Measurements from ENCODE around the gene ADAM8.
A peak's percentile ranks its signal among the peaks of the same experiment; 100 is the strongest.
"Not testable (repeated sequence)": the region's sequence is repeated elsewhere in the genome, so short reads cannot be mapped to it uniquely, and the experiment has no call there.

Gene ADAM8

GRCh38 chr10:133249975-133250754 lies 26.5 kb downstream of the ADAM8 start:
- no peak for DNase-seq (ENCODE audit: low spot score)

GRCh38 chr10:133249094-133249780 lies 27.4 kb downstream of the ADAM8 start:
- DNase-seq (ENCODE audit: low spot score) = no peak

- no peak for DNase-seq (ENCODE audit: low spot score)
These were observed 28.3 kb downstream of the ADAM8 start for GRCh38 chr10:133248334-133248715.

GRCh38 chr10:133247681-133248333 lies 28.9 kb downstream of the ADAM8 start:
- no peak for DNase-seq (ENCODE audit: low spot score)

- DNase-seq (ENCODE audit: low spot score) = no peak
These were observed 30.4 kb downstream of the ADAM8 start for GRCh38 chr10:133246236-133246626.

- DNase-seq (ENCODE audit: low spot score) = peak; percentile 74
These were observed 31.0 kb downstream of the ADAM8 start for GRCh38 chr10:133245439-133246235.

GRCh38 chr10:133243593-133243992 lies 33.1 kb downstream of the ADAM8 start:
- DNase-seq (ENCODE audit: low spot score) = no peak

- DNase-seq (ENCODE audit: low spot score) = peak; percentile 74
These were observed 33.9 kb downstream of the ADAM8 start for GRCh38 chr10:133242611-133243356.

GRCh38 chr10:133241501-133242205 lies 35.0 kb downstream of the ADAM8 start:
- no peak for DNase-seq (ENCODE audit: low spot score)

- DNase-seq (ENCODE audit: low spot score) = no peak
These were observed 36.7 kb downstream of the ADAM8 start for GRCh38 chr10:133239990-133240389.

GRCh38 chr10:133238466-133238804 lies 38.2 kb downstream of the ADAM8 start:
- no peak for DNase-seq (ENCODE audit: low spot score)

GRCh38 chr10:133237588-133238465 lies 38.8 kb downstream of the ADAM8 start, which contains the start of gene VENTX:
VENTX (plus strand) TSS chr10:133237855; CDS start chr10:133237915, 60 bp downstream.
- no peak for DNase-seq (ENCODE audit: low spot score)

- DNase-seq (ENCODE audit: low spot score) = no peak
These were observed 39.5 kb downstream of the ADAM8 start for GRCh38 chr10:133237241-133237587.

- DNase-seq (ENCODE audit: low spot score) = no peak
These were observed 40.0 kb downstream of the ADAM8 start for GRCh38 chr10:133236401-133237240.

- no peak for DNase-seq (ENCODE audit: low spot score)
These were observed 40.7 kb downstream of the ADAM8 start for GRCh38 chr10:133235932-133236331.

GRCh38 chr10:133235265-133235855 lies 41.3 kb downstream of the ADAM8 start:
- DNase-seq (ENCODE audit: low spot score) = no peak

GRCh38 chr10:133234796-133235195 lies 41.9 kb downstream of the ADAM8 start:
- not testable (repeated sequence) for DNase-seq (ENCODE audit: low spot score)

GRCh38 chr10:133231946-133232574 lies 44.6 kb downstream of the ADAM8 start:
- no peak for DNase-seq (ENCODE audit: low spot score)
